BJ (cell line): ENCODE results near the gene AMELX. TPM values are rescaled to one million over a fixed set of nuclear protein-coding genes. Genes with fewer than 3 reads are reported as not detected.

Experiments used
- CTCF ChIA-PET: fragments of 350-600 bp; formaldehyde crosslinking; extraction: SDS; loops from one replicate; lab custom pipeline; 2021; ENCODE audit warnings: antibody characterized with exemption, inconsistent platforms; lab: Yijun Ruan, JAX
- POLR2A ChIA-PET: fragments of 300-600 bp; sonication (Branson Sonifier 250); formaldehyde crosslinking; extraction: SDS; loops from one replicate; lab custom pipeline; 2021; ENCODE audit warnings: antibody characterized with exemption; lab: Charles Lee
- DNase-seq: peaks from one replicate; pipeline ENCODE4 v3.0.0-alpha.2; 2011; ENCODE audit warnings: low read depth
- H3K27me3 ChIP-seq: 2 replicates; pipeline ENCODE4 v1.6.0; 2011; ENCODE audit warnings: low read length; ENCODE audit not compliant: control insufficient read depth, insufficient read depth
- H3K36me3 ChIP-seq: 2 replicates; pipeline ENCODE4 v1.5.1; 2011; ENCODE audit warnings: low read length; ENCODE audit not compliant: control insufficient read depth, insufficient read depth
- H3K4me3 ChIP-seq: 2 replicates; pipeline ENCODE4 v1.5.1; 2011; ENCODE audit warnings: low read depth, mild to moderate bottlenecking, control low read depth, low read length
- CTCF ChIP-seq: IDR thresholded peaks from 2 replicates; pipeline ENCODE4 v1.5.1; 2011; ENCODE audit warnings: low read depth, mild to moderate bottlenecking, control low read depth, inconsistent platforms, low read length, moderate library complexity; ENCODE audit not compliant: insufficient read depth
- polyA plus RNA-seq: library from polyadenylated mRNA; depleted of rRNA; stranded (reverse); fragments of >200 nt; gene quantifications from 2 replicates; pipeline ENCODE4 v1.2.3, GENCODE V29; 2011

The AMELX gene
- polyA plus RNA-seq, 1 experiment: not detected

- ChIA-PET CTCF (no interaction called here), POLR2A (no interaction called here)
- H3K4me3 ChIP-seq: no peak overlapping the region
- no peaks in the 10 kb centered on the region for H3K27me3 ChIP-seq
- no peaks in the 10 kb centered on the region for H3K36me3 ChIP-seq
- DNase-seq: no peak
- no peak for TF ChIP-seq CTCF
These were observed 2.8 kb downstream of the AMELX start for GRCh38 chrX:11296051-11296450.

- POLR2A ChIA-PET: no interaction called here
- H3K36me3 ChIP-seq: no peaks in the 10 kb centered on the region
- DNase-seq: no peak
- CTCF ChIA-PET: no interaction called here
- no peak for TF ChIP-seq CTCF
- no peaks in the 10 kb centered on the region for H3K27me3 ChIP-seq
- H3K4me3 ChIP-seq: no peak overlapping the region
These were observed 5.4 kb downstream of the AMELX start for GRCh38 chrX:11298600-11298999.

- POLR2A ChIA-PET: interaction anchor here (0.7 kb wide), 1 partner anchor 27 kb away, joined by 12 read pairs; no protein-coding TSS in a partner anchor
- Histone ChIP-seq H3K4me3 (no peak overlapping the region), H3K27me3 (no peaks in the 10 kb centered on the region), H3K36me3 (no peaks in the 10 kb centered on the region)
- CTCF ChIA-PET: no interaction called here
- TF ChIP-seq CTCF: no peak
- no peak for DNase-seq
These were observed 11.6 kb downstream of the AMELX start for GRCh38 chrX:11304829-11305228.

- no peak overlapping the region for H3K4me3 ChIP-seq
- DNase-seq: no peak
- no peaks in the 10 kb centered on the region for H3K36me3 ChIP-seq
- POLR2A ChIA-PET: no interaction called here
- H3K27me3 ChIP-seq: no peaks in the 10 kb centered on the region
- no peak for TF ChIP-seq CTCF
- CTCF ChIA-PET: no interaction called here
These were observed 12.4 kb downstream of the AMELX start for GRCh38 chrX:11305641-11306040.

- Histone ChIP-seq H3K27me3 (no peaks in the 10 kb centered on the region), H3K36me3 (no peaks in the 10 kb centered on the region), H3K4me3 (no peak overlapping the region)
- ChIA-PET CTCF (no interaction called here), POLR2A (no interaction called here)
- no peak for TF ChIP-seq CTCF
- DNase-seq: no peak
These were observed 16.0 kb downstream of the AMELX start for GRCh38 chrX:11309220-11309619.
